Heart left ventricle (tissue), 13 donors: ENCODE data around the gene AGPAT2.

Experiments
- POLR2A ChIP-seq, 2 donors: fragments of 450-650 bp; IDR thresholded peaks; one replicate each; pipeline ENCODE4 v1.6.1; 2017; ENCODE audit warnings: antibody characterized with exemption in 2 of 2, mild to moderate bottlenecking in 2 of 2, moderate library complexity in 2 of 2
- TF ChIP-seq, protein P1 (sequence below), 12 donors: fragments of 200-600 bp; sonication (generic) in 4 of 12; IDR thresholded peaks; one replicate each; pipeline versions ENCODE4 v1.5.0 to v1.8.0; 2018 to 2022; ENCODE audit warnings: antibody characterized with exemption in 12 of 12, mild to moderate bottlenecking in 5 of 12
- donor health status: ischemic (EF 13 %, LVEDD 7.1; RV severe dilation, severe dysfunction).
- donor health status: DM: no; HTN: yes; CAD: no.
- donor health status: DM: no; HTN: no; CAD: no.
- donor health status: ischemic (EF 25% LVEDD 6.9; RV normal size, moderate dysfunction).
- donor health status: ischemic (EF 25% LVEDD 5.7; RV mildly dilated, moderate dysfunction).
- donor health status: ischemic (EF 35%, LVEDD 5.7; RV mildly dilated, moderate dysfunction).
- donor health status: nonischemic (EF 11% LVEDD 7.7; RV severe dilation, severe dysfunction).
- donor health status: DM: yes; HTN: yes; CAD: no.
- donor health status: PGD.
- donor health status: ischemic (EF 29% LVEDD 5.4; RV normal size, mild dysfunction).
- donor health status: nonischemic (EF 23%, LVEDD 6.1; RV moderate dilation, normal function).

GRCh38 chr9:136670576-136671253, 16.5 kb downstream of the AGPAT2 start:
- TF ChIP-seq, protein P1, sequence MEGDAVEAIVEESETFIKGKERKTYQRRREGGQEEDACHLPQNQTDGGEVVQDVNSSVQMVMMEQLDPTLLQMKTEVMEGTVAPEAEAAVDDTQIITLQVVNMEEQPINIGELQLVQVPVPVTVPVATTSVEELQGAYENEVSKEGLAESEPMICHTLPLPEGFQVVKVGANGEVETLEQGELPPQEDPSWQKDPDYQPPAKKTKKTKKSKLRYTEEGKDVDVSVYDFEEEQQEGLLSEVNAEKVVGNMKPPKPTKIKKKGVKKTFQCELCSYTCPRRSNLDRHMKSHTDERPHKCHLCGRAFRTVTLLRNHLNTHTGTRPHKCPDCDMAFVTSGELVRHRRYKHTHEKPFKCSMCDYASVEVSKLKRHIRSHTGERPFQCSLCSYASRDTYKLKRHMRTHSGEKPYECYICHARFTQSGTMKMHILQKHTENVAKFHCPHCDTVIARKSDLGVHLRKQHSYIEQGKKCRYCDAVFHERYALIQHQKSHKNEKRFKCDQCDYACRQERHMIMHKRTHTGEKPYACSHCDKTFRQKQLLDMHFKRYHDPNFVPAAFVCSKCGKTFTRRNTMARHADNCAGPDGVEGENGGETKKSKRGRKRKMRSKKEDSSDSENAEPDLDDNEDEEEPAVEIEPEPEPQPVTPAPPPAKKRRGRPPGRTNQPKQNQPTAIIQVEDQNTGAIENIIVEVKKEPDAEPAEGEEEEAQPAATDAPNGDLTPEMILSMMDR (IDR thresholded peaks at IDR 0.05): no peak
- no peak for TF ChIP-seq POLR2A (IDR thresholded peaks at IDR 0.05)
